Measurements from ENCODE around the gene SLC2A5.

DNA sequence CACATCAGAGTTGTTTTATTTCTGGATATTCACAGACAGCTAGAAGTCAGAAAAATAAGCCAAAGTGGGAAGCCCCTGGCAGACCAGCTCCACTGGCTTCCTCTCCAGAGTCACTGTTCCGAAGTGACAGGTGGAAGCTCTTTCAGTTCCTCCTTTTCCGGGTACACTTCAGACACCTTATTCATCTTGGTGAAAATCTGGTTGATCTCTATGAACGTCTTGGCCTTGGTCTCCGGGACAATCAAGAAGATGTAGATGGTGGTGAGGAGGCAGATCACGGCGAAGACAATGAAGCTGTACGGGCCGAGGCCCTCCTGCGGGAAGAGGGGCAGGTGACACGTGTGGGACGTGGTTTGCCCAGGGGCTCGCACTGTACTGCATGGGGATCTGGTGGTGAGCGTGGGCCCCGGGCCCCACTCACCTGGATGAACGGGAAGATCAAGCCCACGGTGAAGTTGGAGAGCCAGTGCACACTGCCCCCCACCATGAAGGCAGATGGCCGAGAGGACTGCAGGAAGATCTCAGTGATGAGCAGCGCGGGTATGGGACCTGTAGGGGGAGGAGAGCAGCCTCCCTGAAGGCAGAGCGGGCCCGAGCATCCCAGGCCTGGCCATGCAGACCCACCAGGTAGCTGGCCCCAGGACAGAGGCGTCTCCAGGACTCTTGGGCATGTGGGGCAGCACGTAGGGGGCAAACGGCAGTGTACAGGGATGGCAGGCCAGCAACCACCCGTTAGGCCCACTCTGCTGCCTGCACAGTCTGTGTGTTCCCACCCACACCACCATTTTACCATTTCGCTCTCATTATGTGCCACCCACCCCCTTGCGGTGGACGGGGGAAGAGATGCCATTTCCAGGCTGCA is 31.7 kb downstream of the SLC2A5 start:
- TF ChIP-seq CTCF (IDR thresholded peaks at IDR 0.05) (no peak), POLR2A (IDR thresholded peaks at IDR 0.05) (no peak), POLR2AphosphoS5 (IDR thresholded peaks at IDR 0.05) (no peak)
